ENCODE measurements around the gene NIPAL4. TPM values are rescaled to one million over a fixed set of nuclear protein-coding genes. Genes with fewer than 3 reads are reported as not detected.

Gene NIPAL4
- polyA plus RNA-seq, 1 donor from 2014 or later: not detected

- Histone ChIP-seq H3K4me3 (ENCODE audit: low read length) (no peak overlapping the region), H4K20me1 (ENCODE audit: insufficient read depth) (no peaks in the 10 kb centered on the region), H3F3A (ENCODE audit: insufficient read depth, low read length, poor library complexity, severe bottlenecking) (no peaks in the 10 kb centered on the region), H3K27me3 (ENCODE audit: insufficient read depth, low read depth, low read length) (peaks cover 33% of the 10 kb centered on the region), H3K4me2 (ENCODE audit: low read length) (no peak overlapping the region), H3K9me3 (ENCODE audit: low read length) (no peaks in the 10 kb centered on the region), H2AFZ (ENCODE audit: low read depth, low read length) (no peak overlapping the region), H3K9ac (ENCODE audit: low read length) (no peak overlapping the region), H3K36me3 (ENCODE audit: insufficient read depth, low read length) (no peaks in the 10 kb centered on the region), H3K79me2 (replicated peaks; ENCODE audit: insufficient read depth, low read length) (no peaks in the 10 kb centered on the region), H3K9me2 (ENCODE audit: insufficient read depth, low read length) (no peaks in the 10 kb centered on the region), H3K27ac (ENCODE audit: low read length) (no peak overlapping the region)
- TF ChIP-seq POLR2AphosphoS5 (IDR thresholded peaks at IDR 0.05): no peak
- no peak for TF ChIP-seq CTCF (IDR thresholded peaks at IDR 0.05; ENCODE audit: poor library complexity, severe bottlenecking)
- TF ChIP-seq TAF1 (IDR thresholded peaks at IDR 0.05; ENCODE audit: low read depth): no peak
- TF ChIP-seq REST (IDR thresholded peaks at IDR 0.05; ENCODE audit: borderline replicate concordance): no peak
- TF ChIP-seq RAD21 (conservative IDR thresholded peaks at IDR 0.05): no peak
- no peak for TF ChIP-seq MXI1 (conservative IDR thresholded peaks at IDR 0.05; ENCODE audit: poor library complexity, severe bottlenecking)
- no peak for TF ChIP-seq SMC3 (conservative IDR thresholded peaks at IDR 0.05; ENCODE audit: poor library complexity)
- no peak for TF ChIP-seq EZH2 (IDR thresholded peaks at IDR 0.05; ENCODE audit: borderline replicate concordance, insufficient read depth, low read length, poor library complexity, severe bottlenecking)
- TF ChIP-seq EP300 (conservative IDR thresholded peaks at IDR 0.05; ENCODE audit: poor library complexity, severe bottlenecking): no peak
Observed at GRCh38 chr5:157460921-157461792, 1.1 kb downstream of the NIPAL4 start.

- Histone ChIP-seq H3K4me3 (ENCODE audit: low read length) (no peak overlapping the region), H3K9me2 (ENCODE audit: insufficient read depth, low read length) (no peaks in the 10 kb centered on the region), H2AFZ (ENCODE audit: low read depth, low read length) (no peak overlapping the region), H3K9me3 (ENCODE audit: low read length) (no peaks in the 10 kb centered on the region), H3K9ac (ENCODE audit: low read length) (no peak overlapping the region), H3K79me2 (replicated peaks; ENCODE audit: insufficient read depth, low read length) (no peaks in the 10 kb centered on the region), H3F3A (ENCODE audit: insufficient read depth, low read length, poor library complexity, severe bottlenecking) (no peaks in the 10 kb centered on the region), H3K36me3 (ENCODE audit: insufficient read depth, low read length) (no peaks in the 10 kb centered on the region), H3K27me3 (ENCODE audit: insufficient read depth, low read depth, low read length) (peaks cover 33% of the 10 kb centered on the region), H3K27ac (ENCODE audit: low read length) (no peak overlapping the region), H3K4me2 (ENCODE audit: low read length) (no peak overlapping the region), H4K20me1 (ENCODE audit: insufficient read depth) (no peaks in the 10 kb centered on the region)
- TF ChIP-seq TAF1 (IDR thresholded peaks at IDR 0.05; ENCODE audit: low read depth) (no peak), MXI1 (conservative IDR thresholded peaks at IDR 0.05; ENCODE audit: poor library complexity, severe bottlenecking) (no peak)
Observed at GRCh38 chr5:157463081-157463480, 3.1 kb downstream of the NIPAL4 start.
